Endometrial microvascular endothelial cells (primary cell): ENCODE measurements around the gene KCNA2. TPM values are rescaled to one million over a fixed set of nuclear protein-coding genes. Genes with fewer than 3 reads are reported as not detected.

Experiments used
- in situ Hi-C: cut with HindIII; loops from 2 replicates; pipeline ENCODE4 v1.10.0; 2017; ENCODE audit warnings: low sequenced_read_pairs, low pct_unique_long_range_greater_than_20kb; ENCODE audit errors: inconsistent ontology term
- total RNA-seq: library from RNA; depleted of rRNA; stranded (reverse); fragments of >200 nt; gene quantifications from one replicate; pipeline ENCODE4 v1.2.3, GENCODE V29; 2015; ENCODE audit errors: inconsistent ontology term

KCNA2 gene
- total RNA-seq, 1 donor from 2014 or later: not detected

DNA sequence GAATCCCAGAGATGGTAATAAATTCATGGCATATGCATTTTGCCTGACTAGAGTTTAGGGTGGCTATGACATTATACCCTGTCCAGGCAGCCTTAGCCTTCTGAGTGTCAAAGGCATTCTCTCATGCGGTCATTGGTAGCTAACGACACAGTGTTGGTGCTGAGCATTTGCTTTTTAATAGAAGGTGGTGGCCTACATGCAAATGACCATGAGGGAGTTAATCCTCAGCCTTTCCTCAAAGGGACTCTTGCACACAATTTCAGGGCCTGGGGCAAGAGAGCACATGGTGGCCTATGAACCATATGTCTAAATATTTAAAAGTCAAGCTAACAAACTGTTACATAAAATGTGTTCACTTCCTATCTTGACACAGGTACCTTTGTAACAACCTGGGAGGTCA is 56.3 kb downstream of the KCNA2 start:
- in situ Hi-C loops: no loop called here

DNA sequence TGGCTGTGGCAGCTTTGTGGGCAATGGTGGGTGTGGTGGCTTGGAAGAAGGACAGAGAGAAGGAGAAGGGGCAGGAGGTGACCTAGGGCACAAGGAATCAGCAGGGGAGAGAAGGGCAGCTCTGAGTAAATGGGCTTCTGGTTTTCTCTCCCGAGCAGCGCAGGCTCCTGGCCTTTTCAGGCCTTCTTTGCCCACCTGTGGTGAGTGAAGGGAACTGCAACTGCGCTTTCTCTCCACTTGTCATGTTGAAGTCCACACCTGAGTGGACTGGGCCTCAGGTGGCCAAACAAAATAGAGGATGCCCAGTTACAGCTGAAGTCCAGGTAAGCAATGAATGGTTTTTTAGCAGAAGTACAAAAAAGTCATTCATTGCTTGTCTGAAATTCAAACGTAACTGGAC is 57.8 kb downstream of the KCNA2 start:
- in situ Hi-C loops: no loop called here

- in situ Hi-C loops: no loop called here
These were observed 59.1 kb downstream of the KCNA2 start for GRCh38 chr1:110547017-110547416.

DNA sequence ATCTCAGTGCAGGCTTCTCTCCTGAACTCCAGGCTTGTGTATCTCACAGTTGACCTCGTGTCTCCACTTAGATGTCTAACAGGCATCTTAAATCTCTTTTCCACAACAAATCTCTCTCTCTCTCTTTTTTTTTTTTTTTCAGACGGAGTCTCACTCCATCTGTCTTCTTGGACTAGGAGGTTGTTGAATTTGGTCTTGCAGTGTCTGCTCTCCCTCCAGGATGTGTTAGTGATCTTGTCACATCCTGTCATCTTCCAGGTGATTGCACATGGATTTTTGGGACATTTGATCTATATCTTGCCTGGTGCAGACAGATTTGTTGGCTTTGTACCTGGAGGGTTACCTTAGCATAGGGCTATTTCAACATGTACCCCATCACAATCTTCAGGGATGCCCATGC is 60.7 kb downstream of the KCNA2 start:
- in situ Hi-C loops: no loop called here

DNA sequence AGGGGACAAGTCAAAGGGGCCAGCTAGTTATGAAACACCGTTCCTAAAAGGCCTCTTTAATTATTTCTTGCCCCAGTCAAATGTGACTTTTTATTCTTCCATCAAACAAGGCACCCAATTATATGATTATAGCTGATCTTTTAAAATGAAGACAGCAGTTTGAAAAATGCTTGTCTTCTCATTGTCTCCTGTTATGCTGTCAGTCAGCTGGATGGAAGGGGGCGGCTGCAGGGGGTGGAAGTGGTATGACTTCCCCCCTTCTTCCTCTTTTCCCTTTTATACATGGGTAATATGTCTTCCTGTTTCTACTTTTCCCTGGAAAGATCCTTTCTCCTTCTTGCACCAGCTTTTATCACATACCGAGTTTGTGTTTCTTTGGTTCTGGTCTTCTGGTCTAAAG is 61.4 kb downstream of the KCNA2 start:
- in situ Hi-C loops: no loop called here

Other genes with a start within 250 kb of the KCNA2 start
- 11.2 TPM for gene SLC16A4, start 215.3 kb downstream of the KCNA2 start, total RNA-seq
- 172 TPM for gene LAMTOR5, start 198.7 kb downstream of the KCNA2 start, total RNA-seq
- not detected for gene PROK1, start 155.2 kb downstream of the KCNA2 start, total RNA-seq
- gene KCNA10, start 87.2 kb downstream of the KCNA2 start, total RNA-seq: not detected
- not detected for gene KCNA3, start 68.6 kb upstream of the KCNA2 start, total RNA-seq